SK-N-SH (cell line): ENCODE results near the gene PKD2L2. TPM values are rescaled to one million over a fixed set of nuclear protein-coding genes. Genes with fewer than 3 reads are reported as not detected.

Experiments
- CTCF ChIA-PET: fragments of 300-600, 350-600 bp; formaldehyde crosslinking; extraction: SDS; loops from one replicate; lab custom pipeline; 2021; lab: Yijun Ruan, JAX
- POLR2A ChIA-PET: fragments of 350-600 bp; sonication (Branson Sonifier 250); formaldehyde crosslinking; extraction: SDS; loops from one replicate; lab custom pipeline; 2020; ENCODE audit warnings: antibody characterized with exemption, inconsistent platforms; lab: Yijun Ruan, JAX
- DNase-seq: peaks from one replicate; pipeline ENCODE4 v3.0.0; 2012
- H2AFZ ChIP-seq: fragments of 200-600 bp; sonication (generic); 2 replicates; pipeline ENCODE4 v1.8.1; 2016; ENCODE audit warnings: antibody characterized with exemption, mild to moderate bottlenecking, low read depth
- H3F3A ChIP-seq: fragments of 200-600 bp; sonication (generic); replicated peaks from 2 replicates; pipeline ENCODE3; 2016; ENCODE audit warnings: antibody characterized with exemption, mild to moderate bottlenecking; ENCODE audit not compliant: insufficient read depth
- H3K27ac ChIP-seq, 2 experiments: fragments of 200-500 bp in 1 of 2; fragments of 200-600 bp in 1 of 2; sonication (Bioruptor generic) in 1 of 2; sonication (generic), shearing (Covaris generic) in 1 of 2; 2 replicates each; pipeline versions ENCODE4 v1.5.1 to v1.6.1; 2014 to 2016; ENCODE audit warnings: low read depth in 2 of 2, inconsistent platforms in 1 of 2, low read length in 1 of 2, mild to moderate bottlenecking in 1 of 2, mixed read lengths in 1 of 2
- H3K27me3 ChIP-seq: fragments of 200-600 bp; sonication (generic), shearing (Covaris generic); 2 replicates; pipeline ENCODE4 v1.6.1; 2016; ENCODE audit warnings: mixed run types; ENCODE audit not compliant: insufficient read depth
- H3K36me3 ChIP-seq, 2 experiments: fragments of 200-500 bp in 1 of 2; fragments of 200-600 bp in 1 of 2; sonication (Bioruptor generic) in 1 of 2; sonication (generic) in 1 of 2; replicated peaks in 1 of 2; 2 replicates each; pipeline versions ENCODE3 to v1.5.1; 2014 to 2016; ENCODE audit warnings: low read length in 1 of 2, mild to moderate bottlenecking in 1 of 2; ENCODE audit not compliant: insufficient read depth in 2 of 2, control insufficient read depth in 1 of 2
- H3K4me1 ChIP-seq, 2 experiments: fragments of 200-500 bp in 1 of 2; fragments of 200-600 bp in 1 of 2; sonication (Bioruptor generic) in 1 of 2; sonication (generic), shearing (Covaris generic) in 1 of 2; 2 replicates each; pipeline versions ENCODE4 v1.5.1 to v1.6.1; 2014 to 2016; ENCODE audit warnings: low read depth in 1 of 2, low read length in 1 of 2, mixed run types in 1 of 2; ENCODE audit not compliant: insufficient read depth in 2 of 2, control insufficient read depth in 1 of 2
- H3K4me2 ChIP-seq: fragments of 200-600 bp; sonication (generic), shearing (Covaris generic); 2 replicates; pipeline ENCODE4 v1.6.1; 2017; ENCODE audit warnings: mixed run types
- H3K4me3 ChIP-seq, 2 experiments: fragments of 200-500 bp in 1 of 2; fragments of 200-600 bp in 1 of 2; sonication (Bioruptor generic) in 1 of 2; sonication (generic), shearing (Covaris generic) in 1 of 2; 2 replicates each; pipeline versions ENCODE4 v1.5.1 to v1.8.1; 2014 to 2016; ENCODE audit warnings: low read depth in 2 of 2, inconsistent platforms in 1 of 2, low read length in 1 of 2, mild to moderate bottlenecking in 1 of 2, mixed read lengths in 1 of 2, moderate library complexity in 1 of 2
- H3K79me2 ChIP-seq: fragments of 200-600 bp; sonication (generic); 2 replicates; pipeline ENCODE4 v1.8.1; 2017; ENCODE audit warnings: mild to moderate bottlenecking; ENCODE audit not compliant: insufficient read depth
- H3K9ac ChIP-seq: fragments of 200-600 bp; sonication (generic); 2 replicates; pipeline ENCODE4 v1.6.1; 2017; ENCODE audit warnings: mixed run types
- H3K9me2 ChIP-seq: fragments of 200-600 bp; sonication (generic); 2 replicates; pipeline ENCODE4 v1.6.1; 2017; ENCODE audit warnings: mixed run types
- H3K9me3 ChIP-seq: fragments of 200-600 bp; sonication (generic); 2 replicates; pipeline ENCODE4 v1.6.1; 2017; ENCODE audit warnings: mixed run types, mild to moderate bottlenecking, moderate library complexity
- H4K20me1 ChIP-seq: fragments of 200-600 bp; sonication (generic); 2 replicates; pipeline ENCODE4 v1.6.1; 2017; ENCODE audit warnings: mild to moderate bottlenecking, mixed run types; ENCODE audit not compliant: insufficient read depth
- CHD2 ChIP-seq: fragments of 150-350 bp; IDR thresholded peaks from 2 replicates; pipeline ENCODE4 v1.6.1; 2018; ENCODE audit warnings: low read length; ENCODE audit not compliant: partially characterized antibody
- ELF1 ChIP-seq: IDR thresholded peaks from 2 replicates; pipeline ENCODE4 v1.4.0; 2012
- EP300 ChIP-seq, 2 experiments: IDR thresholded peaks; 2 replicates each; pipeline versions ENCODE4 v1.4.0 to v1.6.1; 2012; ENCODE audit warnings: borderline replicate concordance in 1 of 2, low read depth in 1 of 2, low read length in 1 of 2
- FOSL2 ChIP-seq: IDR thresholded peaks from 2 replicates; pipeline ENCODE4 v1.4.0; 2012; ENCODE audit warnings: low read depth, mild to moderate bottlenecking, moderate library complexity, borderline replicate concordance
- FOXM1 ChIP-seq: IDR thresholded peaks from 2 replicates; pipeline ENCODE4 v1.4.0; 2012; ENCODE audit warnings: low read depth, mild to moderate bottlenecking
- GATA2 ChIP-seq: sonication (generic); formaldehyde crosslinking; IDR thresholded peaks from 2 replicates; pipeline ENCODE4 v1.5.0; 2020; ENCODE audit warnings: mild to moderate bottlenecking, missing genetic modification reagents
- JUND ChIP-seq: IDR thresholded peaks from 2 replicates; pipeline ENCODE4 v1.4.0; 2012
- MAX ChIP-seq: IDR thresholded peaks from 2 replicates; pipeline ENCODE4 v1.4.0; 2012; ENCODE audit warnings: low read depth
- NFIC ChIP-seq: IDR thresholded peaks from 2 replicates; pipeline ENCODE4 v1.4.0; 2012; ENCODE audit warnings: borderline replicate concordance
- NRF1 ChIP-seq: IDR thresholded peaks from 2 replicates; pipeline ENCODE4 v1.6.1; 2012; ENCODE audit warnings: low read depth, mild to moderate bottlenecking, low read length
- PBX3 ChIP-seq: IDR thresholded peaks from 2 replicates; pipeline ENCODE4; 2012
- POLR2AphosphoS5 ChIP-seq: IDR thresholded peaks from 2 replicates; pipeline ENCODE4 v1.6.1; 2012; ENCODE audit warnings: low read depth, low read length
- RCOR1 ChIP-seq: fragments of 150-350 bp; IDR thresholded peaks from 2 replicates; pipeline ENCODE4 v1.6.1; 2017; ENCODE audit warnings: antibody characterized with exemption, low read length
- REST ChIP-seq: IDR thresholded peaks from 2 replicates; pipeline ENCODE4 v1.6.1; 2012; ENCODE audit warnings: mild to moderate bottlenecking, low read depth, low read length, moderate library complexity
- RXRA ChIP-seq: IDR thresholded peaks from 2 replicates; pipeline ENCODE4 v1.4.0; 2012; ENCODE audit warnings: low read depth, mild to moderate bottlenecking, borderline replicate concordance
- TCF12 ChIP-seq: IDR thresholded peaks from 2 replicates; pipeline ENCODE4 v1.4.0; 2012
- TEAD4 ChIP-seq: IDR thresholded peaks from 2 replicates; pipeline ENCODE4 v1.4.0; 2012; ENCODE audit warnings: mild to moderate bottlenecking, borderline replicate concordance; ENCODE audit not compliant: insufficient read depth
- USF1 ChIP-seq: IDR thresholded peaks from 2 replicates; pipeline ENCODE4 v1.4.0; 2012; ENCODE audit warnings: low read depth, borderline replicate concordance
- WGBS: methylation state at CpG from one replicate; pipeline ENCODE4 v1.1.6; 2017; ENCODE audit warnings: low lambda C conversion rate; 5-methylcytosine and 5-hydroxymethylcytosine counted together
- polyA plus RNA-seq, 3 experiments: library from polyadenylated mRNA; depleted of rRNA; stranded (reverse); fragments of >200 nt; gene quantifications; 2 replicates each; pipeline ENCODE4 v1.2.3, GENCODE V29; 2012

The PKD2L2 gene
- polyA plus RNA-seq, 1 of the 3 experiments (the other 2 are of a cell fraction), result 0.26 TPM

GRCh38 chr5:137954131-137954879, 65.0 kb downstream of the PKD2L2 start (continued):
- TF ChIP-seq GATA2 (CRISPR knock-in tag) (no peak), MAX (peak; percentile 81), RXRA (peak; percentile 57; the same call in 1 of the 2 replicates), NRF1 (no peak), ELF1 (peak; percentile 71), PBX3 (peak; percentile 97), FOSL2 (peak; percentile 98), FOXM1 (peak; percentile 82)

- peak overlapping the region; percentile 56 to 57; a peak in 3 of 4 replicates for H3K27ac ChIP-seq
- DNase-seq, result no peak
- peak; percentile 53; the same call in 1 of the 2 replicates for TF ChIP-seq PBX3
- peak; percentile 62; the same call in 1 of the 2 replicates for TF ChIP-seq TEAD4
- peak; percentile 45 to 46 for TF ChIP-seq EP300 (IDR thresholded peaks at IDR 0.05; ENCODE audit: borderline replicate concordance in 1 of 2, low read depth in 1 of 2, low read length in 1 of 2)
- no peak for TF ChIP-seq RCOR1
- TF ChIP-seq TCF12, result peak; percentile 88
- TF ChIP-seq NFIC, result no peak; the same call in 1 of the 2 replicates
- TF ChIP-seq CHD2, result no peak
- peak; percentile 14; the same call in 1 of the 2 replicates for TF ChIP-seq JUND
- no peak for TF ChIP-seq REST
- peak; percentile 47; the same call in 1 of the 2 replicates for TF ChIP-seq POLR2AphosphoS5
- TF ChIP-seq USF1, result no peak
- TF ChIP-seq, all 33 proteins: peak for 6
- peaks cover 11% of the 10 kb centered on the region; the same call in 1 of the 2 replicates for H3K79me2 ChIP-seq
- peaks cover 9 to 29% of the 10 kb centered on the region in 2 experiments for H3K4me1 ChIP-seq
- peaks cover 33 to 39% of the 10 kb centered on the region in 2 experiments for H3K36me3 ChIP-seq
- 12% methylated on average over 1 of the region's 1 CpG for WGBS
- no peak overlapping the region for H3K9ac ChIP-seq
- H3K4me2 ChIP-seq, result no peak overlapping the region
- H3K4me3 ChIP-seq, result no peak overlapping the region
- H3K9me2 ChIP-seq, result no peaks in the 10 kb centered on the region
- H3K27me3 ChIP-seq, result no peaks in the 10 kb centered on the region
- no peaks in the 10 kb centered on the region for H4K20me1 ChIP-seq
- POLR2A ChIA-PET, result no interaction called here
- no peak overlapping the region for H2AFZ ChIP-seq
- H3F3A ChIP-seq, result peaks cover 37% of the 10 kb centered on the region
- no peaks in the 10 kb centered on the region for H3K9me3 ChIP-seq
- CTCF ChIA-PET, result interaction anchor here (0.9 kb wide), 1 partner anchor 179 kb away, joined by 3 read pairs; no protein-coding TSS in a partner anchor
Observed at GRCh38 chr5:137957948-137958347, 68.7 kb downstream of the PKD2L2 start.
